ENCODE data around the gene ACTC1.

GRCh38 chr15:34759347-34759746, 36.0 kb downstream of the ACTC1 start:
- TF ChIP-seq CTCF (IDR thresholded peaks at IDR 0.05): no peak
- no peak for TF ChIP-seq POLR2A (IDR thresholded peaks at IDR 0.05)

Data from uterus (tissue), 2 donors.